ENCODE data around the gene TMEM192.

TMEM192 gene

GRCh38 chr4:165106518-165106917 is 6.1 kb downstream of the TMEM192 start:
- no peak overlapping the region for H2AFZ ChIP-seq (ENCODE audit: low read depth, low read length)
- H3K27ac ChIP-seq (ENCODE audit: low read length) = no peak overlapping the region
- DNase-seq = no peak
- no peaks in the 10 kb centered on the region for H3K79me2 ChIP-seq (ENCODE audit: insufficient read depth, low read length)
- no peaks in the 10 kb centered on the region for H3K4me1 ChIP-seq (ENCODE audit: insufficient read depth, low read length)
- H3K9ac ChIP-seq (ENCODE audit: low read depth, low read length) = no peak overlapping the region
- no peaks in the 10 kb centered on the region for H3K36me3 ChIP-seq (ENCODE audit: insufficient read depth, low read length)
- H3K9me3 ChIP-seq (ENCODE audit: insufficient read depth, low read length, severe bottlenecking) = no peaks in the 10 kb centered on the region
- H3K4me3 ChIP-seq (ENCODE audit: low read depth in 1 of 2, low read length in 2 of 2) = no peak overlapping the region
- no peak overlapping the region for H3K4me2 ChIP-seq (ENCODE audit: insufficient read depth, low read length)
- TF ChIP-seq CTCF (IDR thresholded peaks at IDR 0.05; ENCODE audit: borderline replicate concordance, extremely low read depth, low read length, poor library complexity, severe bottlenecking) (no peak), EZH2 (IDR thresholded peaks at IDR 0.05; ENCODE audit: borderline replicate concordance, low read depth, low read length, severe bottlenecking) (no peak)
- H4K20me1 ChIP-seq (ENCODE audit: insufficient read depth, low read length) = no peaks in the 10 kb centered on the region
- no peak for ATAC-seq (ENCODE audit: insufficient read depth, low read depth)
- no peaks in the 10 kb centered on the region for H3K27me3 ChIP-seq (ENCODE audit: insufficient read depth, low read length, poor library complexity)

- no peak for TF ChIP-seq CTCF (IDR thresholded peaks at IDR 0.05; ENCODE audit: borderline replicate concordance, extremely low read depth, low read length, poor library complexity, severe bottlenecking)
- no peak for TF ChIP-seq EZH2 (IDR thresholded peaks at IDR 0.05; ENCODE audit: borderline replicate concordance, low read depth, low read length, severe bottlenecking)
- ATAC-seq (ENCODE audit: insufficient read depth, low read depth) = no peak
- no peak for DNase-seq
- Histone ChIP-seq H2AFZ (ENCODE audit: low read depth, low read length) (no peak overlapping the region), H4K20me1 (ENCODE audit: insufficient read depth, low read length) (no peaks in the 10 kb centered on the region), H3K9me3 (ENCODE audit: insufficient read depth, low read length, severe bottlenecking) (no peaks in the 10 kb centered on the region), H3K36me3 (ENCODE audit: insufficient read depth, low read length) (no peaks in the 10 kb centered on the region), H3K4me2 (ENCODE audit: insufficient read depth, low read length) (no peak overlapping the region), H3K27ac (ENCODE audit: low read length) (no peak overlapping the region), H3K79me2 (ENCODE audit: insufficient read depth, low read length) (no peaks in the 10 kb centered on the region), H3K27me3 (ENCODE audit: insufficient read depth, low read length, poor library complexity) (no peaks in the 10 kb centered on the region), H3K4me1 (ENCODE audit: insufficient read depth, low read length) (no peaks in the 10 kb centered on the region), H3K9ac (ENCODE audit: low read depth, low read length) (no peak overlapping the region), H3K4me3 (ENCODE audit: low read depth in 1 of 2, low read length in 2 of 2) (no peak overlapping the region)
Measured at GRCh38 chr4:165101641-165102040, 11.0 kb downstream of the TMEM192 start.

GRCh38 chr4:165096776-165097175 is 15.9 kb downstream of the TMEM192 start:
- H3K4me2 ChIP-seq (ENCODE audit: insufficient read depth, low read length) = no peak overlapping the region
- no peaks in the 10 kb centered on the region for H4K20me1 ChIP-seq (ENCODE audit: insufficient read depth, low read length)
- no peaks in the 10 kb centered on the region for H3K9me3 ChIP-seq (ENCODE audit: insufficient read depth, low read length, severe bottlenecking)
- H3K4me1 ChIP-seq (ENCODE audit: insufficient read depth, low read length) = no peaks in the 10 kb centered on the region
- ATAC-seq (ENCODE audit: insufficient read depth, low read depth) = no peak
- H3K27ac ChIP-seq (ENCODE audit: low read length) = no peak overlapping the region
- H3K9ac ChIP-seq (ENCODE audit: low read depth, low read length) = no peak overlapping the region
- no peak overlapping the region for H2AFZ ChIP-seq (ENCODE audit: low read depth, low read length)
- H3K27me3 ChIP-seq (ENCODE audit: insufficient read depth, low read length, poor library complexity) = no peaks in the 10 kb centered on the region
- H3K36me3 ChIP-seq (ENCODE audit: insufficient read depth, low read length) = no peaks in the 10 kb centered on the region
- no peaks in the 10 kb centered on the region for H3K79me2 ChIP-seq (ENCODE audit: insufficient read depth, low read length)
- TF ChIP-seq EZH2 (IDR thresholded peaks at IDR 0.05; ENCODE audit: borderline replicate concordance, low read depth, low read length, severe bottlenecking) (no peak), CTCF (IDR thresholded peaks at IDR 0.05; ENCODE audit: borderline replicate concordance, extremely low read depth, low read length, poor library complexity, severe bottlenecking) (peak; percentile 66)
- DNase-seq = no peak
- no peak overlapping the region for H3K4me3 ChIP-seq (ENCODE audit: low read depth in 1 of 2, low read length in 2 of 2)

- TF ChIP-seq EZH2 (IDR thresholded peaks at IDR 0.05; ENCODE audit: borderline replicate concordance, low read depth, low read length, severe bottlenecking) = no peak
- TF ChIP-seq CTCF (IDR thresholded peaks at IDR 0.05; ENCODE audit: borderline replicate concordance, extremely low read depth, low read length, poor library complexity, severe bottlenecking) = no peak
- ATAC-seq (ENCODE audit: insufficient read depth, low read depth) = no peak
- no peak overlapping the region for H3K9ac ChIP-seq (ENCODE audit: low read depth, low read length)
Measured at GRCh38 chr4:165095291-165095690, 17.4 kb downstream of the TMEM192 start.

More at GRCh38 chr4:165095291-165095690, 17.4 kb downstream of the TMEM192 start:
- no peaks in the 10 kb centered on the region for H3K4me1 ChIP-seq (ENCODE audit: insufficient read depth, low read length)
- H3K9me3 ChIP-seq (ENCODE audit: insufficient read depth, low read length, severe bottlenecking) = no peaks in the 10 kb centered on the region
- H3K36me3 ChIP-seq (ENCODE audit: insufficient read depth, low read length) = no peaks in the 10 kb centered on the region
- H3K4me2 ChIP-seq (ENCODE audit: insufficient read depth, low read length) = no peak overlapping the region
- DNase-seq = no peak
- H3K79me2 ChIP-seq (ENCODE audit: insufficient read depth, low read length) = no peaks in the 10 kb centered on the region
- H2AFZ ChIP-seq (ENCODE audit: low read depth, low read length) = no peak overlapping the region
- H3K27me3 ChIP-seq (ENCODE audit: insufficient read depth, low read length, poor library complexity) = no peaks in the 10 kb centered on the region
- H4K20me1 ChIP-seq (ENCODE audit: insufficient read depth, low read length) = no peaks in the 10 kb centered on the region
- no peak overlapping the region for H3K27ac ChIP-seq (ENCODE audit: low read length)
- H3K4me3 ChIP-seq (ENCODE audit: low read depth in 1 of 2, low read length in 2 of 2) = no peak overlapping the region
